Hematopoietic multipotent progenitor cell treated with erythropoietin and hydrocortisone succinate and interleukin-3 and kit ligand, for 15 days (in vitro differentiated cells): ENCODE results near the gene FRY.

Experiments
- DNase-seq: peaks from one replicate; pipeline ENCODE4 v3.0.0-alpha.2; 2015; ENCODE audit warnings: low spot score

Gene FRY

DNA sequence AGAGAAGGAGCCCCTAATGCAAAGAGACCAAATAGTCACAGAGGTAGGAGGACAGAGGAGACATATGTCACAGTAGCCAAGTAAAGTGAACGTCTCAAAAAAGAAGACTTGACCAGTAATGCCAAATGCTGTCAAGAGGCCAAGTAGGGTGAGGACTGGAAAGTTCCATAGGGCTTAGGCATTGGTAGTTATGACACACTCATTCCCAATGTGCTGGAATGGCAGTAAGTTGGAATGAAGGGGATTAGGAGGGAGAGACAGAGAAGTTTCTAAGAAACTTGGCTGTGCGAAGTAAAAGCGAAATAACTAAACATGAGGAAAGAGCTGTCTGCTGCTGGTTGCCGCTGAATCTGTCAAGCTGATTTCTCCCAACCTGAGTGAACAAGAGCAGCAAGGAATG lies 14.9 kb upstream of the FRY start:
- DNase-seq: no peak

DNA sequence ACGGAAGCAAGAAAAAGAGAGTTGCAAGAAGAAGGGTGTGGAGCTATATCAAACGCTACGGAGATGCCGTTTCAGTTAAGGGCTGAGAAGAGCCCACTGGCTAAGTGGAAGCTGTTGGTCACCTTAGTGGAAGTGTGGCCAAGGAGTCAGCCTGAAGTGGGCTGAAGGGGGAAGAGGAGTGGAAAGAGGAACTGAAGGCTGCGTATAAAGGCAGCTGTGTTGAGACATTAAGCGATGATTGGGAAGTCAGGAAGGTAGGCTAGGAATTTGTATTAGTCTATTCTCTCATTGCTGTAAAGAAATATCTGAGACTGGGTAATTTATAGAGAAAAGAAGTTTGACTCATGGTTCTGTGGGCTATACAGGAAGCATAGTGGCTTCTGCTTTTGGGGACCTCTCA lies 14.1 kb upstream of the FRY start:
- DNase-seq: no peak

DNA sequence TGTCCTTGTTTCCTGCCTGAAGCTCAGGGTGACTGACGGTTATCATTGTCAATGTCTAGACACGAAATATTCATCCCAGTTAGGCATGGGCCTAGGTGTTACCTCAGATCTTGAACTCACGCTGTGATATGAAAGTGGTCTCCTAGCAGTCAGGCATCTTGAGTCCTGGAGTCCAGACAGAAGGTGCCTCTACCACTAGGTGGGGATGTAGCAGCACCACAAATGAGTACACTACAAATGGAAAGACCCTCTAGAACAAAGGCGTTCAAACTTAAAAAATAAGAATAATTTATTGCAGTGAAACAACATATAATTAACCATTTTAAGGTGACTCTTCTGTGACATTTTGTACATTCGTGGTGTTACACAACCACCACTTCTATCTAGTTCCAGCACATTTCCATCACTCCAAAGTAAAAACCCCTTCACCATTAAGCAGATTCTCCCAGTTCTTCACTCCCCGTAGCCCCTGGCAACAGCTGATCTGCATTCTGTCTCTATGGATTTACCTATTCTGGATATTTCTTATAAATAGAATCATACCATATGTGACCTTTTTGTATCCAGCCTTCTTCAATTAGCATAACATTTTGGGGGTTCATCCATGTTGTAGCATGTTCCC lies 11.9 kb upstream of the FRY start:
- no peak for DNase-seq

GRCh38 chr13:32021785-32022184 lies 9.8 kb upstream of the FRY start:
- no peak for DNase-seq

DNA sequence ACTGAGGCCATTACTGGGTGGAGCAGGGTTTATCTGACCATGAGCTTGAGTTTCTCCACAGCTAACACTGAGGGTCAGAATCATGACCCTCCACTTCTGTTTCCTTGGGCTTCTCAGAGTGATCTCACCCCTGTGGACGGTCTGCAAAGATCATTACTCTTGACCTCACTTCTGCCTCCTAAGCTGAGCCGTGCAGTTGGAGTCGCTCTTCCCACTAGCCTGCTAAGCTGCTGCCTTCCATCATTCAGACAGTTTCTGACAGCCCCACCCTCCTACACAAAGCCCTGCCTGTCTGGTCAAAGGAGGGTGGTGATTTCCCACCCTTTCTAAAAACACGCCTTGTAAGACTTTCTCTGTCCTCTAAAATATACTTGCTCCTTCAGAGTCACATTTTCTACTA lies 9.3 kb upstream of the FRY start:
- DNase-seq: no peak

GRCh38 chr13:32023096-32023495 lies 8.5 kb upstream of the FRY start:
- DNase-seq: no peak

- no peak for DNase-seq
Measured at GRCh38 chr13:32023698-32024097, 7.9 kb upstream of the FRY start.

GRCh38 chr13:32024750-32025149 lies 6.8 kb upstream of the FRY start:
- DNase-seq: no peak

GRCh38 chr13:32025730-32026129 lies 5.8 kb upstream of the FRY start:
- no peak for DNase-seq

GRCh38 chr13:32026623-32027022 lies 5.0 kb upstream of the FRY start:
- no peak for DNase-seq

DNA sequence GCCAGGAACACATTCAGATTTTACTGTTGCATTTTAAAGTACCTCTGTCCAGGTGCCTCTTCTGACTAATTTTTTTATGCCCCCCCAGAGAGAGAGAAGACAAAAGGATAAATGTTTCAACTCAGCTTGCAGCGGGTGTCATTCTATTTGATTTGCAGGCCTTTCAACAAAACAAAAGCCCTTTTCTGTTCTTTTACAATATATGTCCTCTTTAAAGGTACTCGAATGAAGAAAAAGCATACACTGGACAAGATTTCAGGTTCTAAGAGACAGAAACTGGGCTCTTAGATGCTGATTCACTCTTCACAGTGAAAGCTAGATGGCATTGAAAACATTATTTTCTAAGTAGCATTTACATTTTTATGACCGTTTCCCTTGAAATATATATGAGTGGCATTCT lies 2.9 kb upstream of the FRY start:
- no peak for DNase-seq

- DNase-seq: no peak
Measured at GRCh38 chr13:32029684-32030083, 1.9 kb upstream of the FRY start.

- no peak for DNase-seq
Measured at GRCh38 chr13:32031815-32032370, 319 bp downstream of the FRY start.

DNA sequence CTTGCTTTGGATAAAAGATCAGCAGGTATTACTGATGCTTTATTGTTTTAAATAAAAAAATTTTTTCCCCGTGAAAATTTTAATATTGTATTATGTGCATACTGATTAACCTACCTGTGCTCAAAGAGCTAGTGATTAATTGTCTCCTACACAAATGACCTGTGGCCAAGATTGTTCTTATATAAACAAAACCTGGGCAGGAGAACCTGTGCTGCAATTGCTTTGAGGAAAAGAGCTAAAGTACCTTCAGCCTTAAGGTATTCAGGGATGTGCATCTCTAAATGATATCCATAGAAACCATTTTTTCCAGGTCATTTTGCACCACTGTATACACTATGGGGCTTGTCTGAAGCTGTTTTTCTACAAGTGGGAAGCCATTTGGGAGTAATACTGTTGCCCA lies 1.2 kb downstream of the FRY start:
- no peak for DNase-seq

DNA sequence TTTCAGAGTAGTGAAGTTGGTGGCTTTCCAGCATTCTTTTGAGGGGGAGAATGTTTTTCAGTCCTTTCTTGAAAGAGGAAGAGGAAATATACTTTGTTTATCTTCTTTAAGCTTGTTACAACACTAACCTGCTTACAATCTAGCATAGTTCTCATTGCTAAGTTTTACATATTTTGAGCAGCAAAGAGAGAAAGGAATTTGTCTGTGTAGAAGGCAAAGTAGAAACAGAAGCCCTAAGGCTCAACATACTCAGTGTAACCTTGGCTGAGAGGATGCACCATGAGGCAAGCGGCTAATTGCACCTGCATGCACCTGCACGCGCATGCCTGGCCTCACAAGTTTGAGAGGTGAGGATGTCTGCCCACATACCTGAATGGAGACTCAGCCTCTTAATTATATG lies 2.2 kb downstream of the FRY start:
- no peak for DNase-seq

DNA sequence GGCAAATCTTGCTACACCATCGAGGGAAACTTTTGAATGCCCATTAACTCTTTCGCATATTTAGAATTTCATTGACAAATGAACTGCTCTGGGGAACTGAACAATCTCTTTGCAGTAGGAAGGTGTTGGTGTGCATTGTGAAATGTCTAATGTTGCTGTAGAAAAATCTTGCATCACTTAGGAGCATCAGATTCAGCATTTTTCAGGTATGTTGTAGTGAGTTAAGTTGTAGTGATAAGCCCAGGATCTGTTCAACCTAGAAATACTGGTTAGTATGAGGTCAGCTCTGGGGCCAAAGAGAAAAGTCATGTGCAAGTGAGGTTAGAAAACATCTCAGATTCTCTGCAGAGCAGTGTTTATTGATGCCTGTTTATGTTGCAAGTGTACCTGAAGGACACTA lies 4.1 kb downstream of the FRY start:
- DNase-seq: no peak

GRCh38 chr13:32036126-32036695 lies 4.6 kb downstream of the FRY start:
- DNase-seq: no peak

- DNase-seq: no peak
Measured at GRCh38 chr13:32036757-32037156, 5.2 kb downstream of the FRY start.

GRCh38 chr13:32037471-32037870 lies 5.9 kb downstream of the FRY start:
- DNase-seq: no peak

- DNase-seq: peak; percentile 11
Measured at GRCh38 chr13:32038343-32038742, 6.8 kb downstream of the FRY start.

GRCh38 chr13:32039056-32039455 lies 7.5 kb downstream of the FRY start:
- DNase-seq: no peak

DNA sequence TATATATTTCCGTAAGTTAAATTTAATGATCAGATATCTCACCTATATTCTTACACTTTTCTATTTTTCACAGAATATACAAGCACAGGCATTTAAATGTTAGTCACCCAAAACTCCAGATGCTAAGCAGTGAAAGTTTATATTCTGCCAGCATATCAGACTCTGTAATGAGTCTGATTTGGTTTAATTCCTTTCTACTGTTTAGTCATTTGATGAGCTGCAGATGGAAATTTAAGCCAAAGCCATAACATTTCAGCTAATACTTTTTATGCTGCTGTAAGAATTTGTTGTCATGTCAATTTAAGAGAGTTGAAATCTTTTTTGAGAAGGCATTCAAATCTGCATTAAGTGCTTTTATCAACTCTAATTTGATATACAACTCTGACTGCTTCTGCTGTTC lies 8.0 kb downstream of the FRY start:
- DNase-seq: no peak

GRCh38 chr13:32040052-32040642 lies 8.6 kb downstream of the FRY start:
- no peak for DNase-seq

GRCh38 chr13:32040689-32041088 lies 9.1 kb downstream of the FRY start:
- no peak for DNase-seq
